ENCODE results near the gene DTNB.

Gene DTNB

DNA sequence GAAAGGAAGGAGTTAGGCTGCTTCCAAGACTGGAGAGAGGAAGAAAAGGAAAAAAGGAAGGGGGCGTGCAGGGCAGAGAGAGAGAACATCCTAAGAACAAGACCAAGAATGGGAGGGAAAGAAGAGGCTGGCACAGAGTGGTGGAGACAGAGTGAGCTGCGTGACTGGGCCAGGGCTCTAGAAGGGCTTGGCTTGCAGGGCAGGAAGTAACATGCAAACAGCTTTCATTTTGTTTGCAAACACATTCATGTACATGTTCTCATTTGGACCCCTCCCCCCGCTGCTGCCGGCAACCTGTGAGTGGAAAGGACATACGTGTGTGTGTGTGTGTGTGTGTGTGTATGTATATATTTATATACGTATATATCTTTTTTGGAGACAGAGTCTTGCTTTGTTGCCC, 284.9 kb downstream of the DTNB start:
- peak overlapping the region; percentile 36 for H3K4me2 ChIP-seq (ENCODE audit: low read depth, low read length, poor library complexity, severe bottlenecking)
- peak overlapping the region; percentile 71 for H2AFZ ChIP-seq (ENCODE audit: low read depth, low read length, severe bottlenecking)
- H3K27ac ChIP-seq (ENCODE audit: low read depth, low read length), result no peak overlapping the region
- no peak overlapping the region for H3K9ac ChIP-seq (ENCODE audit: low read length)
- TF ChIP-seq, protein P1, sequence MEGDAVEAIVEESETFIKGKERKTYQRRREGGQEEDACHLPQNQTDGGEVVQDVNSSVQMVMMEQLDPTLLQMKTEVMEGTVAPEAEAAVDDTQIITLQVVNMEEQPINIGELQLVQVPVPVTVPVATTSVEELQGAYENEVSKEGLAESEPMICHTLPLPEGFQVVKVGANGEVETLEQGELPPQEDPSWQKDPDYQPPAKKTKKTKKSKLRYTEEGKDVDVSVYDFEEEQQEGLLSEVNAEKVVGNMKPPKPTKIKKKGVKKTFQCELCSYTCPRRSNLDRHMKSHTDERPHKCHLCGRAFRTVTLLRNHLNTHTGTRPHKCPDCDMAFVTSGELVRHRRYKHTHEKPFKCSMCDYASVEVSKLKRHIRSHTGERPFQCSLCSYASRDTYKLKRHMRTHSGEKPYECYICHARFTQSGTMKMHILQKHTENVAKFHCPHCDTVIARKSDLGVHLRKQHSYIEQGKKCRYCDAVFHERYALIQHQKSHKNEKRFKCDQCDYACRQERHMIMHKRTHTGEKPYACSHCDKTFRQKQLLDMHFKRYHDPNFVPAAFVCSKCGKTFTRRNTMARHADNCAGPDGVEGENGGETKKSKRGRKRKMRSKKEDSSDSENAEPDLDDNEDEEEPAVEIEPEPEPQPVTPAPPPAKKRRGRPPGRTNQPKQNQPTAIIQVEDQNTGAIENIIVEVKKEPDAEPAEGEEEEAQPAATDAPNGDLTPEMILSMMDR (IDR thresholded peaks at IDR 0.05; ENCODE audit: insufficient read depth, low read length, poor library complexity, severe bottlenecking), result no peak
- TF ChIP-seq EZH2phosphoT487 (conservative IDR thresholded peaks at IDR 0.05; ENCODE audit: low read length), result no peak
- no peaks in the 10 kb centered on the region for H3K36me3 ChIP-seq (ENCODE audit: low read length)
- no peaks in the 10 kb centered on the region for H3K9me3 ChIP-seq (ENCODE audit: insufficient read depth, low read length)
- no peaks in the 10 kb centered on the region for H3K79me2 ChIP-seq (ENCODE audit: insufficient read depth, low read length)
- H3F3A ChIP-seq (ENCODE audit: insufficient read depth), result no peaks in the 10 kb centered on the region
- H3K27me3 ChIP-seq (ENCODE audit: low read length), result no peaks in the 10 kb centered on the region
- H3K9me2 ChIP-seq (replicated peaks; ENCODE audit: insufficient read depth, low read length), result no peaks in the 10 kb centered on the region
- H3K4me3 ChIP-seq (ENCODE audit: insufficient read depth, low read length, poor library complexity, severe bottlenecking), result no peak overlapping the region
- H4K20me1 ChIP-seq (ENCODE audit: low read depth, low read length), result no peaks in the 10 kb centered on the region

DNA sequence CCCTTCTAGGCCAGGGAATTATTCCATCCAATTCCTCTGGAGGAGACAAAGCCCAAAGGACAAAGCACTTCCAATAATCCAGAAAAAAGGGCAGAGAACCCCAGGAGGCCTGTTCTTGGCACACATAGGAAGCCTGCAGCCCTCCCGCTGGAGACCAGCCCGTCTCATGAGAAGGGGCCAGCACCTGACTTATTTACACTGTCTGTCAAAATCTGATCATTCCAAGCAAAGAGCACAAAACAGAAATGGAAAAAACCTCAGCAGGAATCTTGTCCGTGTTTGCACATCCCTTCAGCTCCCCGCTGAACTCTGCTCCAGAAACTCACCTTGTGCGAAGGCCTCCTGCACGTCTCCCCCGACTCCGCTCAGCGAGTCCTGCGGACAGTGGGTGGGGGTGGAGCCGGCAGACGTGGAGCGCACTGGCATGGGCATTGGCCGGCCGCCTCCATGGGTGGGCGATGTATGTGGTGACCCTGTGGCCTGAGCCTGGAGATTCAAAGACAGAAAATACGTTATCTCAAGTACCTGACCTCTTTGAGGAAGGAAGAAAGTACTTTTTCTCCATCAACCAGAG, 285.4 kb downstream of the DTNB start:
- no peaks in the 10 kb centered on the region for H3F3A ChIP-seq (ENCODE audit: insufficient read depth)
- TF ChIP-seq EZH2phosphoT487 (conservative IDR thresholded peaks at IDR 0.05; ENCODE audit: low read length), result no peak
- TF ChIP-seq, protein P1 (IDR thresholded peaks at IDR 0.05; ENCODE audit: insufficient read depth, low read length, poor library complexity, severe bottlenecking), result no peak
- peak overlapping the region; percentile 71 for H2AFZ ChIP-seq (ENCODE audit: low read depth, low read length, severe bottlenecking)
- H3K27ac ChIP-seq (ENCODE audit: low read depth, low read length), result no peak overlapping the region
- no peak overlapping the region for H3K9ac ChIP-seq (ENCODE audit: low read length)
- H3K79me2 ChIP-seq (ENCODE audit: insufficient read depth, low read length), result no peaks in the 10 kb centered on the region
- no peak overlapping the region for H3K4me3 ChIP-seq (ENCODE audit: insufficient read depth, low read length, poor library complexity, severe bottlenecking)
- H3K9me2 ChIP-seq (replicated peaks; ENCODE audit: insufficient read depth, low read length), result no peaks in the 10 kb centered on the region
- no peaks in the 10 kb centered on the region for H4K20me1 ChIP-seq (ENCODE audit: low read depth, low read length)
- no peaks in the 10 kb centered on the region for H3K36me3 ChIP-seq (ENCODE audit: low read length)
- H3K27me3 ChIP-seq (ENCODE audit: low read length), result no peaks in the 10 kb centered on the region
- H3K9me3 ChIP-seq (ENCODE audit: insufficient read depth, low read length), result no peaks in the 10 kb centered on the region
- H3K4me2 ChIP-seq (ENCODE audit: low read depth, low read length, poor library complexity, severe bottlenecking), result peak overlapping the region; percentile 36

- no peaks in the 10 kb centered on the region for H3K27me3 ChIP-seq (ENCODE audit: low read length)
These were observed 286.2 kb downstream of the DTNB start for GRCh38 chr2:25386971-25387875.

More at GRCh38 chr2:25386971-25387875, 286.2 kb downstream of the DTNB start:
- no peaks in the 10 kb centered on the region for H4K20me1 ChIP-seq (ENCODE audit: low read depth, low read length)
- no peak overlapping the region for H3K27ac ChIP-seq (ENCODE audit: low read depth, low read length)
- no peak overlapping the region for H3K4me2 ChIP-seq (ENCODE audit: low read depth, low read length, poor library complexity, severe bottlenecking)
- no peaks in the 10 kb centered on the region for H3K36me3 ChIP-seq (ENCODE audit: low read length)
- H3F3A ChIP-seq (ENCODE audit: insufficient read depth), result no peaks in the 10 kb centered on the region
- no peak overlapping the region for H2AFZ ChIP-seq (ENCODE audit: low read depth, low read length, severe bottlenecking)
- H3K9ac ChIP-seq (ENCODE audit: low read length), result no peak overlapping the region
- H3K9me2 ChIP-seq (replicated peaks; ENCODE audit: insufficient read depth, low read length), result no peaks in the 10 kb centered on the region
- no peak overlapping the region for H3K4me3 ChIP-seq (ENCODE audit: insufficient read depth, low read length, poor library complexity, severe bottlenecking)
- TF ChIP-seq EZH2phosphoT487 (conservative IDR thresholded peaks at IDR 0.05; ENCODE audit: low read length), result no peak
- TF ChIP-seq, protein P1 (IDR thresholded peaks at IDR 0.05; ENCODE audit: insufficient read depth, low read length, poor library complexity, severe bottlenecking), result no peak
- no peaks in the 10 kb centered on the region for H3K9me3 ChIP-seq (ENCODE audit: insufficient read depth, low read length)
- H3K79me2 ChIP-seq (ENCODE audit: insufficient read depth, low read length), result no peaks in the 10 kb centered on the region
